Esophagus squamous epithelium (tissue), 4 donors: ENCODE measurements around the gene SHISA3.

Source experiments
- CTCF ChIP-seq, 6 experiments: fragments of 450-650 bp in 4 of 6; fragments of 200-600 bp in 2 of 6; sonication (generic) in 2 of 6; IDR thresholded peaks; one replicate each; pipeline ENCODE4 v1.5.1; 2016 to 2019; ENCODE audit warnings: antibody characterized with exemption in 6 of 6, mild to moderate bottlenecking in 4 of 6, moderate library complexity in 4 of 6
- POLR2A ChIP-seq, 4 donors: fragments of 450-650 bp; IDR thresholded peaks; one replicate each; pipeline ENCODE4 v1.6.1; 2017; ENCODE audit warnings: antibody characterized with exemption in 4 of 4, mild to moderate bottlenecking in 4 of 4, moderate library complexity in 3 of 4

- no peak for TF ChIP-seq CTCF (IDR thresholded peaks at IDR 0.05)
- TF ChIP-seq POLR2A (IDR thresholded peaks at IDR 0.05): no peak
Measured at GRCh38 chr4:42357325-42357724, 40.0 kb upstream of the SHISA3 start.
